ENCODE measurements around the gene LIN9.
A peak's percentile ranks its signal among the peaks of the same experiment; 100 is the strongest.

DNA sequence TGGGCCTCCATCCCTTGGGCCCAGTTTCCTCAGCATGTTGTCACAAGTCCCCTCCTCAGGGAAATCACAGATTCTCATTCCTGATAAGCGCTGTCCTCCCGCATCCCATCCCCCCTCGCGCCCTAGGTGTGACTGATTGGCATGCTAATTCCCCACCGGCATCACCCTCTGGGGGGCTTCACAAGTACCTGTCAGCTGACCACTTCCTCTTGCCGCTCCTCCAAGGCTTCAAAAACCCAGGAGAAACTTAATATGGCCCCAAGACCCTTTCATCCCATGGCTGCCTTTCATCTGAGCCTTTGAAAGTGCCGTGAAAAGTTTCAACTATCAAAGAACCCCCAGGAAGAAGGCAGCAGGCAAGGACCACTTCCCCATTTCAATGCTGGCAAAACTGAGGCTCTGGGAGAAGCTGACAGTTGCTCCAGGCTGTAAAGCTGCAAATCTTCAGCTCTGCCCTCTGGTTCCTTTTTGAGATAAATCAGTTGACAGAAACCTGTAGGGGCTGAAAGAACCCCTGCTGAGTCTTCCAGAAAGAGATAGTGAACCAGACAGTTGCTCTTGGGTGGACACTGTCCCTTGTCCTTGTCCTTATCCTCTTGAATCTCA is 98.3 kb downstream of the LIN9 start:
- TF ChIP-seq JUND (IDR thresholded peaks at IDR 0.05; ENCODE audit: low read length) = no peak
- TF ChIP-seq, protein P1, sequence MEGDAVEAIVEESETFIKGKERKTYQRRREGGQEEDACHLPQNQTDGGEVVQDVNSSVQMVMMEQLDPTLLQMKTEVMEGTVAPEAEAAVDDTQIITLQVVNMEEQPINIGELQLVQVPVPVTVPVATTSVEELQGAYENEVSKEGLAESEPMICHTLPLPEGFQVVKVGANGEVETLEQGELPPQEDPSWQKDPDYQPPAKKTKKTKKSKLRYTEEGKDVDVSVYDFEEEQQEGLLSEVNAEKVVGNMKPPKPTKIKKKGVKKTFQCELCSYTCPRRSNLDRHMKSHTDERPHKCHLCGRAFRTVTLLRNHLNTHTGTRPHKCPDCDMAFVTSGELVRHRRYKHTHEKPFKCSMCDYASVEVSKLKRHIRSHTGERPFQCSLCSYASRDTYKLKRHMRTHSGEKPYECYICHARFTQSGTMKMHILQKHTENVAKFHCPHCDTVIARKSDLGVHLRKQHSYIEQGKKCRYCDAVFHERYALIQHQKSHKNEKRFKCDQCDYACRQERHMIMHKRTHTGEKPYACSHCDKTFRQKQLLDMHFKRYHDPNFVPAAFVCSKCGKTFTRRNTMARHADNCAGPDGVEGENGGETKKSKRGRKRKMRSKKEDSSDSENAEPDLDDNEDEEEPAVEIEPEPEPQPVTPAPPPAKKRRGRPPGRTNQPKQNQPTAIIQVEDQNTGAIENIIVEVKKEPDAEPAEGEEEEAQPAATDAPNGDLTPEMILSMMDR (IDR thresholded peaks at IDR 0.05; ENCODE audit: control extremely low read depth in 1 of 3, insufficient read depth in 1 of 3, low read depth in 1 of 3, low read length in 3 of 3) = no peak
- TF ChIP-seq EP300 (IDR thresholded peaks at IDR 0.05; ENCODE audit: borderline replicate concordance in 1 of 2, low read depth in 2 of 2, low read length in 2 of 2) = no peak
- no peak for TF ChIP-seq POLR2AphosphoS5 (IDR thresholded peaks at IDR 0.05; ENCODE audit: low read depth, low read length)
- no peak for TF ChIP-seq RBBP5 (IDR thresholded peaks at IDR 0.05; ENCODE audit: borderline replicate concordance, low read depth, low read length)
- no peak for TF ChIP-seq SRF (IDR thresholded peaks at IDR 0.05; ENCODE audit: low read depth, low read length)
- TF ChIP-seq, protein P2, sequence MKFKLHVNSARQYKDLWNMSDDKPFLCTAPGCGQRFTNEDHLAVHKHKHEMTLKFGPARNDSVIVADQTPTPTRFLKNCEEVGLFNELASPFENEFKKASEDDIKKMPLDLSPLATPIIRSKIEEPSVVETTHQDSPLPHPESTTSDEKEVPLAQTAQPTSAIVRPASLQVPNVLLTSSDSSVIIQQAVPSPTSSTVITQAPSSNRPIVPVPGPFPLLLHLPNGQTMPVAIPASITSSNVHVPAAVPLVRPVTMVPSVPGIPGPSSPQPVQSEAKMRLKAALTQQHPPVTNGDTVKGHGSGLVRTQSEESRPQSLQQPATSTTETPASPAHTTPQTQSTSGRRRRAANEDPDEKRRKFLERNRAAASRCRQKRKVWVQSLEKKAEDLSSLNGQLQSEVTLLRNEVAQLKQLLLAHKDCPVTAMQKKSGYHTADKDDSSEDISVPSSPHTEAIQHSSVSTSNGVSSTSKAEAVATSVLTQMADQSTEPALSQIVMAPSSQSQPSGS (IDR thresholded peaks at IDR 0.05; ENCODE audit: low read length) = no peak; the same call in 1 of the 2 replicates
- TF ChIP-seq, protein P3, sequence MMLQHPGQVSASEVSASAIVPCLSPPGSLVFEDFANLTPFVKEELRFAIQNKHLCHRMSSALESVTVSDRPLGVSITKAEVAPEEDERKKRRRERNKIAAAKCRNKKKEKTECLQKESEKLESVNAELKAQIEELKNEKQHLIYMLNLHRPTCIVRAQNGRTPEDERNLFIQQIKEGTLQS (IDR thresholded peaks at IDR 0.05; ENCODE audit: insufficient read depth, low read depth, low read length) = no peak
- no peak for TF ChIP-seq ASH2L (IDR thresholded peaks at IDR 0.05; ENCODE audit: low read length)
- TF ChIP-seq, protein P4, sequence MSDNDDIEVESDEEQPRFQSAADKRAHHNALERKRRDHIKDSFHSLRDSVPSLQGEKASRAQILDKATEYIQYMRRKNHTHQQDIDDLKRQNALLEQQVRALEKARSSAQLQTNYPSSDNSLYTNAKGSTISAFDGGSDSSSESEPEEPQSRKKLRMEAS (IDR thresholded peaks at IDR 0.05) = 0 out of 2 replicates have a peak, but pooled peaks have one; percentile 33
- TF ChIP-seq ZNF274 (IDR thresholded peaks at IDR 0.05; ENCODE audit: borderline replicate concordance, extremely low read depth, low read length) = no peak
- TF ChIP-seq EZH2 (IDR thresholded peaks at IDR 0.05; ENCODE audit: low read depth, low read length, severe bottlenecking) = no peak
- no peak for TF ChIP-seq TAF7 (optimal IDR thresholded peaks at IDR 0.05; ENCODE audit: borderline replicate concordance, low read depth, low read length)

All from H1 (cell line).